Measurements from ENCODE around the gene RNF208. TPM values are rescaled to one million over a fixed set of nuclear protein-coding genes. Genes with fewer than 3 reads are reported as not detected.

The RNF208 gene
- total and polyA plus RNA-seq, 2 of the 4 experiments (the other 2 are of a cell fraction) = 1.2 TPM; not detected in 1

DNA sequence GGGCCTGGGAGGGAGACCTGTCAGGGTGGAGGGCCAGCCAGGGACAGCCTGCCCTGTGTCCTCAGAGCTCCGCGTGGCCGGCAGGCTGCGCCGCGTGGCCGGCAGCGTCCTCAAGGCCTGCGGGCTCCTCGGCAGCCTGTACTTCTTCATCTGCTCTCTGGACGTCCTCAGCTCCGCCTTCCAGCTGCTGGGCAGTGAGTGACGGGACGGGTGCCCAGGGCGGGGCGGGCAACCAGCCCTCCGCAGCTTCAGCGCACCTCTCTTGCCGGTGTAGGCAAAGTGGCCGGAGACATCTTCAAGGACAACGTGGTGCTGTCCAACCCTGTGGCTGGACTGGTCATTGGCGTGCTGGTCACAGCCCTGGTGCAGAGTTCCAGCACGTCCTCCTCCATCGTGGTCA, 10.5 kb upstream of the RNF208 start:
- CTCF ChIA-PET = no interaction called here
- H4K5ac ChIP-seq (ENCODE audit: low read depth, low read length) = no peak overlapping the region
- no peak overlapping the region for H2BK15ac ChIP-seq (ENCODE audit: low read depth, low read length)
- POLR2A ChIA-PET (ENCODE audit: unreplicated experiment) = no interaction called here
- H3K18ac ChIP-seq (ENCODE audit: low read depth, low read length) = no peak overlapping the region
- H3K27ac ChIP-seq (ENCODE audit: insufficient read depth, low read length) = no peak overlapping the region
- no peak overlapping the region for H4K8ac ChIP-seq (ENCODE audit: low read depth in 2 of 2, low read length in 2 of 2)
- no peak overlapping the region for H3K14ac ChIP-seq (replicated peaks; ENCODE audit: low read depth, low read length)
- TF ChIP-seq MXI1 (IDR thresholded peaks at IDR 0.05; ENCODE audit: borderline replicate concordance, low read depth, low read length) = no peak
- no peak for DNase-seq
- no peak overlapping the region for H2BK5ac ChIP-seq (ENCODE audit: low read depth, low read length, poor library complexity, severe bottlenecking)
- peaks cover 2 to 10% of the 10 kb centered on the region in 2 experiments; a peak in 2 of 4 replicates for H3K79me1 ChIP-seq (ENCODE audit: low read depth in 1 of 2, low read length in 2 of 2)
- no peak overlapping the region for H3K4me2 ChIP-seq (ENCODE audit: low read depth, low read length)
- H3K23ac ChIP-seq (ENCODE audit: low read depth, low read length) = no peak overlapping the region
- H3K4me1 ChIP-seq (ENCODE audit: control insufficient read depth, insufficient read depth, low read length) = peaks cover 2% of the 10 kb centered on the region; the same call in 1 of the 2 replicates
- H2AK9ac ChIP-seq (replicated peaks; ENCODE audit: low read depth, low read length, poor library complexity) = no peak overlapping the region
- intact Hi-C loops (cut with micrococcal nuclease) = no loop called here
- no peaks in the 10 kb centered on the region for H3K36me3 ChIP-seq (ENCODE audit: control insufficient read depth, insufficient read depth, low read length)
- dilution Hi-C loops (cut with HindIII; ENCODE audit: low sequenced_read_pairs, unreplicated experiment) = no loop called here
- H3K9me1 ChIP-seq (ENCODE audit: insufficient read depth, low read length) = no peaks in the 10 kb centered on the region
- H2AFZ ChIP-seq (replicated peaks; ENCODE audit: low read length, poor library complexity) = no peak overlapping the region
- no peak for ATAC-seq (ENCODE audit: low read depth)
- no peak overlapping the region for H3K56ac ChIP-seq (ENCODE audit: extremely low read depth, insufficient read depth, low read length)
- H2BK20ac ChIP-seq (ENCODE audit: low read depth, low read length) = no peak overlapping the region
- WGBS, 2 experiments (ENCODE audit: extremely low coverage in 2 of 2, insufficient read length in 1 of 2) = 78% methylated on average over 20 of the region's 24 CpGs; no CpG with 5 or more reads in 1 of the 2 experiments
- peaks cover 3% of the 10 kb centered on the region; the same call in 1 of the 2 replicates for H4K20me1 ChIP-seq (ENCODE audit: insufficient read depth, low read length)
- no peaks in the 10 kb centered on the region for H3K9me3 ChIP-seq (ENCODE audit: control insufficient read depth, insufficient read depth, low read length)
- H2AK5ac ChIP-seq (ENCODE audit: low read depth, low read length) = no peak overlapping the region
- no peak overlapping the region for H3K4me3 ChIP-seq (ENCODE audit: insufficient read depth, low read depth, low read length)
- H4K91ac ChIP-seq (ENCODE audit: insufficient read depth, low read depth, low read length) = no peak overlapping the region
- in situ Hi-C loops (cut with MboI; ENCODE audit: low sequenced_read_pairs) = no loop called here
- H2BK120ac ChIP-seq (ENCODE audit: low read depth, low read length) = no peak overlapping the region
- no peak overlapping the region for H3K4ac ChIP-seq (ENCODE audit: low read depth, low read length)
- no peak overlapping the region for H3K9ac ChIP-seq (ENCODE audit: low read depth, low read length)
- peaks cover 1% of the 10 kb centered on the region; the same call in 1 of the 2 replicates for H3K27me3 ChIP-seq (ENCODE audit: control insufficient read depth, insufficient read depth, low read length)
- BruUV-seq (replicated peaks) = no TSS peak
